ENCODE data around the gene RFFL. TPM values are rescaled to one million over a fixed set of nuclear protein-coding genes. Genes with fewer than 3 reads are reported as not detected.

Gene RFFL
- total RNA-seq, 2 experiments from 2014 or later: 22.4 to 23.5 TPM

GRCh38 chr17:34996422-34997285, 66.9 kb downstream of the RFFL start:
- CTCF ChIA-PET: interaction anchor here (0.8 to 3.8 kb wide), 5 partner anchors 14 to 123 kb away, joined by 3 to 16 read pairs (median 5); partner anchors contain the start of gene RAD51D
- POLR2A ChIA-PET: no interaction called here

GRCh38 chr17:34993031-34993430, 70.5 kb downstream of the RFFL start:
- CTCF ChIA-PET: interaction anchor here (2.1 kb wide), 2 partner anchors 12 to 126 kb away, joined by 5 to 13 read pairs; partner anchors contain the start of gene RAD51D
- POLR2A ChIA-PET: no interaction called here

DNA sequence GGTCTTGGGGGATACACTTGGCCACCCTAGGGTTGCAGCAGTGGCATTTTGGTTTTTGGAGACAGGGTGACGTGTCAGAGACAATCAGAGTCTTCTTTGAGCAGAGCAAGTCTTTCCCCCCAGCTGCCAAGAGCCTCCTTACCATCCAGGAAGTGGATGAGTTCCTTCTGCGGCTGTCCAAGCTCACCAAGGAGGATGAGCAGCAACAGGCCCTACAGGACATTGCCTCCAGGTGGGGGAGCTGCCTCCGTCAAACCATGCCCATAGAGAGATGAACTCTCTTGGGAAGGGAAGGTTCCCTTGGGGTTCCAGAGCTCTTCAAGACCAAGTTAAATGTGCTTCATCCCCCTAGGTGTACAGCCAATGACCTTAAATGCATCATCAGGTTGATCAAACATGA, 71.9 kb downstream of the RFFL start:
- ChIA-PET CTCF (interaction anchor here (1.2 kb wide), 1 partner anchor 128 kb away, joined by 5 read pairs; the partner anchor contains the start of gene RAD51D), POLR2A (interaction anchor here (1.4 kb wide), 1 partner anchor 30 kb away, joined by 3 read pairs; no protein-coding TSS in a partner anchor)

GRCh38 chr17:34990921-34991365, 72.6 kb downstream of the RFFL start:
- POLR2A ChIA-PET: interaction anchor here (0.6 to 1.4 kb wide), 2 partner anchors 31 to 600 kb away, joined by 3 to 11 read pairs; no protein-coding TSS in a partner anchor
- CTCF ChIA-PET: interaction anchor here (0.6 to 1.5 kb wide), 3 partner anchors 9 to 129 kb away, joined by 3 to 5 read pairs (median 4); partner anchors contain the start of genes LIG3 and RAD51D

DNA sequence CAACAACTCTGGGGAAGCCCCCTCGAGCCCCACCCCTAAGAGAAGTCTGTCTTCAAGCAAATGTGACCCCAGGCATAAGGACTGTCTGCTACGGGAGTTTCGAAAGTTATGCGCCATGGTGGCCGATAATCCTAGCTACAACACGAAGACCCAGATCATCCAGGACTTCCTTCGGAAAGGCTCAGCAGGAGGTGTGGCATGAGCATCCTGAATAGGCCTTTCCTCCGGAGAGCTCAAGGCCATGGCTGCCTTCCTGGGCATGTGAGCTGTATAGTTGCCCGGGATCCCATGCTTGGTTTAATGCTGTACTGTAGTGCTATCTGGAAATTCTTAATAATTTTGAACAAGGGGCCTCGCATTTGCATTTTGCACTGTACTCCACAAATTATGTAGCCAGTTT, 74.0 kb downstream of the RFFL start:
- ChIA-PET POLR2A (no interaction called here), CTCF (interaction anchor here (1.5 to 1.7 kb wide), 2 partner anchors 10 to 129 kb away, joined by 3 to 4 read pairs; no protein-coding TSS in a partner anchor)

- POLR2A ChIA-PET: no interaction called here
- CTCF ChIA-PET: interaction anchor here (1.1 to 1.7 kb wide), 2 partner anchors 58 to 130 kb away, joined by 3 to 4 read pairs; no protein-coding TSS in a partner anchor
These were observed 74.9 kb downstream of the RFFL start for GRCh38 chr17:34988644-34989043.

DNA sequence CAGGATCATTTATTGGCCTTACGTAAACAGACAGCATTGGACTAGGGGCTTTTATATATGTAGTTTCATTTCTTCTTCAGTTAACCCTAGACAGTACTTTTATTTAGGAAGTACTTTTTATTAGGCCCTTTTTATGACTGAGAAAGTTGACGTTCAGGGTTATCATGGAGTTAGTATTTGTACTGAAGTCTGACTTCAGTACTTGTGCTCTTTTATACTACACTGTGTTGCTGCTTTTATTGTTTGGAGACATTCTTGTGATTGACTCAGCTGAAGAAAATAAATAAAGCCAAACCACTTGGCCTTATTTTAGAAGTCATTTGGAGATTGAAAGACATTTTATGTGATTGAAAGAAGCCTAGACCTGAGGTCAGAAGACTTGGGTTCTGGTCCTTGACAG, 76.3 kb downstream of the RFFL start:
- ChIA-PET CTCF (no interaction called here), POLR2A (no interaction called here)

DNA sequence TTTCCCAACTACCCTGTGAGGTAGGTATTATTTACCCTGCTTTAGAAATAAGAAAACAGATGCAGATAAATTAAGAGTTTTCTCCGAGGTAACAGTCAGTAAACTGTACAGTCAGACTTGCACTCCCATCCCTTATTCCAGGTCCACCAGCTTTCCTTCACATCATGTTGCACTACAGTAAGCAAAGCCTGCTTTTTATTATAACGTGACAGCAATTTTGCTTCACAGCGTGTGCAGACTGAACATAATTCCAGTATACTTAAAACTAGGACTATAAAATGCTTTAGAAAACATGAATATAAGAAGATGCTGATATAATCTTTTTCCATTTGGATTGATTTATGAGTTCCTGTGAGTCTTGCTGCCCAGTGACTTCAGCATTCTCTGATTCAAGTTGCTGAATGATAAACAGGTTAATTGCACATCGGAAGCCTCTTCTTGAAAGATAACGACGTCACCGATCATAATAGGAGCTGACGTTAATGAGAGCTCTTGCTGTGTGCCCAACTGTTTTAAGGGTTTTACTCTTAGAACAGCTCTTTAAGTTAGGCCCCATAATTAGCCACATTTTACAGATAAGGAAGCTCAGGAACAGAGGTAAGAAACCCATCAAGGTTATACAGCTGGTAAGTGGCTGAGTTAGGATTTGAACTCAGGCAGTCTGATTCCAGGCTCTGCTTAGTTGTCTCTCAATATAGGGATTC, 81.8 kb downstream of the RFFL start:
- ChIA-PET CTCF (interaction anchor here (1.1 to 3.2 kb wide), 6 partner anchors 9 to 138 kb away, joined by 3 to 12 read pairs (median 4); partner anchors contain the start of gene RAD51D), POLR2A (interaction anchor here (0.6 to 1.0 kb wide), 3 partner anchors 17 to 137 kb away, joined by 3 read pairs; no protein-coding TSS in a partner anchor)

DNA sequence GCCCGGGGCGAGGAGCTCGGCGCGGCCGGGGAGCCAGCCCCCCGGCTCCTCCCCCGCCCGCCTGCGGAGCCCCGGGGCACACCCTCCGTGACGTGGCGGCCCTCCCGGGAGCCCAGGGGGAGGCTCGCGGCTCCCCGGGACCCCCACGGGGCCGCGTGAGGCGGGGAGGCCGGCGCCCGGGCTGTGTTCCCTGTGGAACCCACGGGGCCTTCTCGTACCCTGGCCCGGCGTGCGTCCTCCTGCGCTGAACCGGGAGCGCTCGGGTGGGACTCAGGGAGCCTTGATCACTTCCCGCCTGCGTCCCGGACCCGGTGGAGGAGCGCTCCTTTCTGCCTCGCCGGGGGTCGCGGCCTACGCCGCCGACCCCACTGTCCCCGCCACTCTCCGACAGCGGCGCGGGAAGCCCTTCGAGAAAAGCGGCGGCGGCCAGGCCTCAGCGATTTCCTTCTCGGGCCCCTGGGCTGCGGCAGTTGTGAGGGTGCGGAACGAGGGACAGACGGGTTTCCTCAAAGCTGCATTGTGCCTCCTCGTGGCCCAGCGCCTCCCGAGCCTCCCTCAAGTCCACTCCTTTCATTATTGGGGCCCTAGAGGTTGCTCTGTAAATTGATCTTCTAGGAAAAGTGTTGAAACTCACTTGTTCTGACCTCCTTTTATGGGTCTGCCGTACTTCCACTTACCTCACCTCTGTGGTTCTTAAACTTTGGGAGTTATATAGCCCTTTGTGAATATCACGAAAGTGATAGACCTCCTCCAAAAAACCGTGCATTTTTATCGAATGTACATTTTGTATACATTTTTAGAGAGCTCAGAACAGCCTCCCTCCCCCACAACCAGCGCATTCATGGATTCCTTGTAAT, 82.6 kb downstream of the RFFL start:
- CTCF ChIA-PET: interaction anchor here (1.1 to 3.2 kb wide), 6 partner anchors 10 to 139 kb away, joined by 3 to 12 read pairs (median 4); partner anchors contain the start of gene RAD51D
- POLR2A ChIA-PET: interaction anchor here (0.6 to 1.3 kb wide), 4 partner anchors 109 to 164 kb away, joined by 3 read pairs; no protein-coding TSS in a partner anchor

DNA sequence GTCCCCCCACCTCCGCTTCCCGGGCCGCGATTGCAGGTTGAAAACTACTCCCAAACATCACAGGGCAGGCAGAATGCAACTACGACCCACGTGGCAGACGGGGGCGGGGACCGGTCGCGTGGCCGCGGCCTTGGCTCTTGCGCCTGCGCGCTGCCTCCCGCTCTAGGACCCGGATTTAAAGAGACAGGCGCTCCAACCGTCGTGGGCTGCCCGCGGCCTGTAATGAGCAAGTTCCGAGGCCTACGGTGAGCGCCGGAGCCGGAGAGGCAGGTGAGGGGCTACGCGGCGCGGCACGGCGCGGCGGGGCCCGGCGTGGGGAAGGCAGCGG, 83.2 kb downstream of the RFFL start, which contains the start of gene LIG3:
TSS of gene LIG3 (plus strand) at position 160 of the 328 bp plus-strand sequence. CDS start 2,494 bp downstream, outside the sequence.
- ChIA-PET CTCF (interaction anchor here (1.2 to 2.2 kb wide), 3 partner anchors 11 to 139 kb away, joined by 3 to 7 read pairs (median 4); partner anchors contain the start of gene RAD51D), POLR2A (interaction anchor here (0.6 to 1.3 kb wide), 2 partner anchors 109 to 165 kb away, joined by 3 read pairs; no protein-coding TSS in a partner anchor)

- POLR2A ChIA-PET: interaction anchor here (0.6 to 1.3 kb wide), 3 partner anchors 18 to 165 kb away, joined by 3 read pairs; partner anchors contain the start of genes CCT6B and ZNF830
- CTCF ChIA-PET: interaction anchor here (2.1 to 2.2 kb wide), 2 partner anchors 11 to 140 kb away, joined by 4 to 7 read pairs; partner anchors contain the start of gene RAD51D
These were observed 83.7 kb downstream of the RFFL start for GRCh38 chr17:34979650-34980352.

DNA sequence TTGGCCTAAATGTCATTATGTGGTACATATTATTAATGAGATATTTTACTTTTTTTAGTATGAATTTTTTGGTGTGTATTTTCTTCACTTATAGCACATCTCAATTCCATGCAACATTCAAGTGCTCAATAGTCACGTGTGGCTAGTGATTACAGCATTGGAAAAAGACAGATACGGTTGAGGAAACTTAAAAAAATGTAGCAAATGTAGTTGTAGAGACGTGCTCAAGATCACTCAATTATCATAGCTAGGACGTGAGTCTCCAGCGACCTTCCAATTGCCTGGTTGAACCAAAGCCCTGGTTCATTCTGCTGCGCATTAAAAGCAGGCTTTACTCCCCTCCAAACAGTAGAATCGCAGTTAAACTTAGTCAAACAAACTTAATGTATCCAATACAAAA, 84.4 kb downstream of the RFFL start:
- POLR2A ChIA-PET: interaction anchor here (1.0 kb wide), 1 partner anchor 18 kb away, joined by 3 read pairs; the partner anchor contains the start of genes CCT6B and ZNF830
- CTCF ChIA-PET: interaction anchor here (0.7 to 0.8 kb wide), 2 partner anchors 23 to 47 kb away, joined by 3 to 4 read pairs; no protein-coding TSS in a partner anchor

- ChIA-PET CTCF (interaction anchor here (0.7 to 1.0 kb wide), 2 partner anchors 145 to 821 kb away, joined by 3 read pairs; partner anchors contain the start of gene RAD51D), POLR2A (no interaction called here)
These were observed 88.4 kb downstream of the RFFL start for GRCh38 chr17:34974794-34975785.

DNA sequence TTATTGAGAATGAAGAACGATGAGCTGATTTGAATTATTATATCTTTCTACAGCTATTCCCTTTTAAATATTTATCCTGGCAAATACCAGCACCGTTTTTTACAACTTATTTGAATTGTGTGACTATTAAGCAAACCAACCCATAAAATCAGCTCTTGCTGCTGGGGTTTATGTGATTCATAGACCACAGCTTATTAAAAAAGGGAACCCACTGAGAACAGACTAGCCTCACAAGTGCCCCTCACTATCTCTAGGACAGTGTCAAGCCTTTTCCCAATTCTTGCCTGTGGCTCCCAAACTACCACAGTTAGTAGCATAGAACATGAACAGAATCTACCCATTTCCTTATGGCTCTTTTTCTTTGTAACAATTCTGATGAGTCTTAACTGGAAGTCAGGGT, 89.3 kb downstream of the RFFL start:
- POLR2A ChIA-PET: no interaction called here
- CTCF ChIA-PET: interaction anchor here (0.7 kb wide), 1 partner anchor 822 kb away, joined by 3 read pairs; no protein-coding TSS in a partner anchor

DNA sequence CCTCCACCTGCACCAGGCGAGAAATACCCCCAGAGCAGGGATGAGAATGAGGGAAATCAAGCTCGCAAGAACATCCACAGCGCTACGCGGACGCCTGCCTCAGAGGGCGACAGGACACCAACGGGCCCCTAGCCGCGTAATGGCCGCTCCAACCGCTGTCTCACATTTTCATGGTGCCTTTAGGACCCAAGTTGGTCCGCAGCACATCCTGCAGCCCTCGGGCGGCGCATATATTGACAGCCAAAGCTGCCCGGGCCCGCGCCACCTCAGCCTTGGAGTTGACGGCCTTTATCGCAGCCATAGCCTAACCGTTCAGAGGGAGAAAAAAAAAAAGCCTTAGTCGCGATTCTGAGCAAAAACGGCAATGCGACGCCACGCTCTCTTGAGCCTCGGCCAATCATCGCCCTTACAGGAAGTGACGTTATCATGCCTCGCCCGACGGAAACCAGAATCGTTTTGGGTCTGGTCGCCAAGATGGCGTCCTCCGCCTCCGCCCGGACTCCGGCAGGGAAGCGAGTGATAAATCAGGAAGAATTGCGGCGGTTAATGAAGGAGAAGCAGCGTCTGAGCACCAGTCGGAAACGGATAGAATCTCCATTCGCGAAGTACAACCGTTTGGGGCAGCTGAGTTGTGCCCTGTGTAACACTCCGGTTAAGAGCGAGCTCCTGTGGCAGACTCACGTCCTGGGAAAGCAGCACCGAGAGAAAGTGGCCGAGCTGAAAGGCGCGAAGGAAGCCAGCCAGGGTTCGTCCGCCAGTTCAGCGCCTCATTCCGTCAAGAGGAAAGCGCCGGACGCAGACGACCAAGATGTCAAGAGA, 102.2 kb downstream of the RFFL start, which contains the start of the genes CCT6B and ZNF830:
TSS of gene CCT6B (minus strand) at position 368 of the 819 bp plus-strand sequence. CDS start at position 301, 67 bp downstream.
TSS of gene ZNF830 (plus strand) at position 448 of the 819 bp plus-strand sequence. CDS start at position 475, 27 bp downstream.
- ChIA-PET POLR2A (interaction anchor here (0.8 to 1.4 kb wide), 3 partner anchors 18 to 128 kb away, joined by 3 read pairs; no protein-coding TSS in a partner anchor), CTCF (interaction anchor here (1.7 kb wide), 1 partner anchor 158 kb away, joined by 6 read pairs; the partner anchor contains the start of gene RAD51D)

Data from activated CD8-positive, alpha-beta memory T cell treated with anti-CD3 and anti-CD28 coated beads for 36 hours (primary cell).